Cerebellar nuclear complex (tissue), 1 donor: ENCODE measurements around the gene OSCP1.

ENCODE experiments used
- DNase-seq, 2 experiments: peaks; one replicate each; lab custom pipeline; 2025; lab: John Stamatoyannopoulos, UW

Gene OSCP1

DNA sequence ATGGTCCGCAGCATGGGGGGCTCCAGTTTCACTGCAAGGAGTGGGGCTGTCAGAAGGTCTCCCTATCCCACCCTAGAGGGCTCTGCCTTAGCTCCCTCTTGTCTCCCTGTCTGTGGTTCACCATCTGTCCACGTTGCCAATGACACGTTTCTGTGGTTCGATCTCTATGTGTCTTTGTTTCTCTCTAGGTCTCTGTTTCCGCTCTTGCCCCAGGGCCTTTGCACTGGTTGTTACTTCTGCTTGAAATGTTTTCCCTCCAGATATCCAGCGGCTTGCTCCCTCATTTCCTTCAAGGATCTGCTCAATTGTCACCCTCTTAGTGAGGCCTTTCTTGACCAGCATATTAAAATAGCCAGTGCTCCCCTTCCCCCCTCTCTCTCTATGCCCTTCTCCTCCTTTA lies 22.4 kb upstream of the OSCP1 start:
- no peak for DNase-seq

GRCh38 chr1:36471830-36472641 lies 21.8 kb upstream of the OSCP1 start:
- DNase-seq, result no peak

DNA sequence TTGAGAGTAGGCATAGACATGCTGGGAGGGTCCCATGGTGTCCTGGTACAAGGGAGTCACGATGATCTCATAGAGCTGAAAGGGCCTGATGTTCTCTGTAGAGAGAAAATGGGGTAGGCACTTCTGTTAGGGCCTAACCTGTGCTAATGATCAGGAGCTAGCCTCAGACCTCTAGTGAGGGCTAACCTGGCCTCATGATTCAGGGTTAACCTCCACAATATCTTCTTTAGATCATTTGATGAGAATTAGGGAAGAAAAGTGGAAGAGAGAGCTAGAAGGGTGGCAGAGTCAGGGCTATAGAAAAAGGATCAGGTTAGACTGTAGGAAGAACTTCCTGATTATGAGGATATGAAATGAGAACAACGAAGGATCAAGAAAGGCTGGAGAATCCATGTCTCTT lies 18.9 kb upstream of the OSCP1 start:
- DNase-seq, result no peak

- DNase-seq, result no peak
These were observed 17.6 kb upstream of the OSCP1 start for GRCh38 chr1:36467700-36468455.

GRCh38 chr1:36467027-36467410 lies 16.8 kb upstream of the OSCP1 start:
- DNase-seq, result no peak

DNA sequence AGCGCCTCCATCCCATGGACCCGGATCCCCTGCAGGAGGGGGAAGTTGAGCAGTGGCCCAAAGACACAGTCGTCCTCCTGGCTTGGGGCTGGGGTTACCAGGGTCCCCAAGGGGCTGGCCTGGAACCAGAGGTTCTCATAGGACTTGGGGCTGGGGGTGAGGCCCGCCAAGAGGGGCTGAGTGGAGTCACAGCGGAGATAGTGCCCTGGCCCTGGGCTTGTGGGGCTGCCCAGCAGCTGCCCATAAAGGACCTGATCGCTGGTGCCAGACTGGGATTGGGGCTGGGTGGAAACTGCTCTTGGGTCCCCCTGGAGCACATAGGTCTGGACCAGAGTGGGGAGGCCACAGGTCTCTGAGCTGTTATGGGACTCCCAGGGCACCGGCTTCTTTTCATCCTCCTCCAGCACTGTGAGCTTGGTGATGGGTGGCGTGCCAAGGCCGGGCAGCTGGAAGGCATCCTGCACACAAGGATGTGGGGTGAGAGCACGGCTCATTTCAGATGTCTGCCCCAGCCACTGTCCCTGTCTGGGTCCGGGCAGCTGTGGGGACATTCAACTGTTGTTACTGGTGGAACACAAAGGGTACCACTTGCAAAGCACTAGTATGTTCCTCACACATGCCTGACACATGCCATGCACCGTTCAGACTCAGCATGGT lies 16.2 kb upstream of the OSCP1 start:
- DNase-seq, result no peak

DNA sequence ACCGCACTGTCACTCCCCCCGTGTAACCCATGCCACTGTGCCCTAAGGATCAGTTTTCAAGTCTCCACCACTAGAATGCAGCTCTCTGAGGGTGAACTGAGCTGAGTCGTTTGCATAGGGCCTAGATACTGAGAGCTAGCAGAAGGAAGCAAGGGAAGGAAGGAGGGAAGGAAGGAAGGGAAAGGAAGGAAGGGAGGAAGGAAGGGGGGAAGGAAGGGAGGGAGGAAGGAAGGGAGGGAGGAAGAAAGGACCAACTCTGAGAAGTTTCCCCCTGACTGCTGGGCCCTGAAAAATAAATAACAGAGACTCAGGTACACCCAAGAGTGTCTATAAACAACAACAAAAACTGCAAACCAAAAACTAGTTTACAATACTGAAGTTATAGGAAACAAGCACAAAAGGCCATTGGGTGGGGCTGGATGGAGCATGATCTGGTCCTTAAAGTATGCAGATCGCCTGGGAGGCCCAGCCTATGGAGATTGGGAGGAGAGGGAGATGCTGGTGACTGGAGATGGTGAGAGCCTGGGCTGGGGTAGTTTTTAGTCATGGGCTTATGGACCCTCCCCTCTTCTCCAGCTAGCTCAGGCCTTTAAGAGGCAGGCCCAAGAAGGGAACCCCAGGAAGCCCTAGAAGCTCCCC lies 15.6 kb upstream of the OSCP1 start:
- DNase-seq, result no peak

- no peak for DNase-seq
These were observed 14.5 kb upstream of the OSCP1 start for GRCh38 chr1:36464605-36465393.

GRCh38 chr1:36463803-36464604 lies 13.8 kb upstream of the OSCP1 start, which contains the start of gene MRPS15:
Gene MRPS15, minus strand, starts transcription at chr1:36464384. Its CDS starts 109 bp downstream, at chr1:36464275.
- peak; percentile 50 to 89 for DNase-seq

- no peak for DNase-seq
These were observed 13.2 kb upstream of the OSCP1 start for GRCh38 chr1:36463463-36463802.

GRCh38 chr1:36458910-36459309 lies 8.7 kb upstream of the OSCP1 start:
- no peak for DNase-seq

- no peak for DNase-seq
These were observed 7.4 kb upstream of the OSCP1 start for GRCh38 chr1:36457691-36458090.

DNA sequence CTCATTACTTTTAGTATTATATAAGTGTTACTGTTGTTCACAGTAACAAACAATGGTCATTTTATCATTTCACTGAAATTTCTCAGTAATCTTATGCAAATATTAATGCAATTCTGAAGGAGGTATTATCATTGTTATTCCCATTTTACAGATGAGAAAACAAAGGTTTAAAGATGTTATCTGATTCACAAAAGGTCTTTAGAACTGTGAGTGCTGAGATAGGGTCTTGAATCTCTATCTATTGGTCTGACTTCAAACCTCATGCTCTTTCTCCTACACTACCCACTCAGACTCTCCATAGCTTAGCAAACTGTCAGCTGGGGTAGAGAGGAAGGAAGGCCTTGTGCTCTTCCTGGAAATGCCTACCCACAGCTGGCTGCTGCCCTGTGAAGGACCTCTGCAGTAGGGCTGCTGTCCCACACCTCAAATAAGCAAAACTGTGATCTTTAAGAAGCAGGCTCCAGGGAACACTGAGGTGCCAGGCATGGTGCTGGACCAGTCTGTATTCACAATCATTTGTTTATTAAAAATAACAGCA lies 6.2 kb upstream of the OSCP1 start:
- DNase-seq, result no peak

DNA sequence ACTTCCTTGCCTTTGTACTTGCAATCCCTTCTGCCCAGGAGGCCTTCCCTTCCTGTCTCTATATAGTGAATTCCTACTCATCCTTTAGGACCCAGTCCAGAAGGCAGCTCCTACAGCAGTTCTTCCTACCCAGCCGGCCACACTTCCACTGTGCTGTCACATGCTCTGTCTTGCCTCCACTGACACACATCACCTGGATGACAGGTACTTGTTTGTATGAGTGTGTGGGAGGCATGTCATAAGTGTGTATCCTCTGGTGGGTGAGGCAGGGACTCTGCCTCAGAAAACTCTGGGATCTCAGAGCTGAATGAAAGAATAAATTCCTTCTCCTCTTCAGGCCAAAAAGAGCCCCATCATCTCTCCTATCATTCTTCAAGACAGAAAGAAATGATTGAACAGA lies 5.1 kb upstream of the OSCP1 start:
- DNase-seq, result no peak

DNA sequence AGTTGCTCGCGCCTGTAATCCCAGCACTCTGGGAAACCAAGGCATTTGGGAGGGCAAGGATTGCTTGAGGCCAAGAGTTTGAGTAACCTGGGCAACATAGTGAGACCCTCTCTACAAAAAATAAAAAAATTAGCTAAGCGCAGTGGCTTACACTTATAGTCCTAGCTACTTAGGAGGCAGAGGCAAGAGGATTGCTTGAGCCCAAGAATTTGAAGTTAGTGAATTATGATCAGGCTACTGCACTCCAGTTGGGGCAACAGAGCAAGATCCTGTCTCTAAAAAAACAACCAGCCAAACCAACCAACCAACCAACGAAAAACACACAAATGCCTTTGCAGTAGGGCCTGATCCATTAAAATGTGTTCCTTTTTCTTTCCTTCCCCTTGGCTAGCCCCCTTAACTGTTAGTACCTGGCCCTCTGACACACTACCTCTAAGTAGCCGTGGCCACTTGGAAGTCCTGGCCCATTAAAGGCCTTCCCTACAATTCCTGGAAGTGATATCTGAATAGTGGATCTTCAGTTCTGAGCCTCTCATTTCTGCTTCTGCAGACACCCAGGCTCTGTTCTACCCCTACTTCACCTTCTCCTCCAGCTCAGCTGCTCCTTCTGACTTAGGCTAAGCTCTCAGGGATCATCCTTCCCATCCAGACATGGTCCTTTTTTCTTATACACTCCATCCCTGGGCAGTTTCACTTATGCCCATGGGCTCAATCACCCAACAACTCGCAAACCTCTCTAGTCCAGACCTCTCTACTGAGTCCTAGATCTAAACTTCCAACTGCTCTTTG lies 3.5 kb upstream of the OSCP1 start:
- DNase-seq, result no peak

DNA sequence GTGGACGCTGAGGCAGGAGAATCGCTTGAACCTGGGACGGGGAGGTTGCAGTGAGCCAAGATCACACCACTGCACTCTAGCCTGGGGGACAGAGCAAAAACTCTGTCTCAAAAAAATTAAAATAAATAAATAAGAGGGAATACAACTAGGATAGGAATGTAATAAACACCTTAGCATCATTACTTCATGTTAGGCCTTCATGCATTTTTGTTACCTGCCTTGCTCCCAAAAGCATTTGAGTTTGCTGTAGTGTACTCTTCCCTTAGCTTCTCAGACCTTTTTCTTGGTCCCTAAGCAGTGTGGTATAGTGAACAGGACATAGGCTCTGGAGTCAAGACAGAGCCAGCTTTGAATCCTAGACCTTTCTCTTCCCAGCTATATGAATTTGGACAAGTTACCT lies 2.8 kb upstream of the OSCP1 start:
- DNase-seq, result no peak

- no peak for DNase-seq
These were observed 661 bp upstream of the OSCP1 start for GRCh38 chr1:36450919-36451305.

GRCh38 chr1:36448530-36449056 lies 1.7 kb downstream of the OSCP1 start:
- DNase-seq, result no peak

- no peak for DNase-seq
These were observed 2.8 kb downstream of the OSCP1 start for GRCh38 chr1:36447450-36447849.
